NCI-H1048 (cell line): ENCODE results near the gene PLCL2.

Experiments
- DNase-seq: peaks from one replicate; lab custom pipeline; 2025; lab: John Stamatoyannopoulos, UW

Gene PLCL2

GRCh38 chr3:16893618-16894200 lies 9.0 kb downstream of the PLCL2 start:
- DNase-seq, result no peak

DNA sequence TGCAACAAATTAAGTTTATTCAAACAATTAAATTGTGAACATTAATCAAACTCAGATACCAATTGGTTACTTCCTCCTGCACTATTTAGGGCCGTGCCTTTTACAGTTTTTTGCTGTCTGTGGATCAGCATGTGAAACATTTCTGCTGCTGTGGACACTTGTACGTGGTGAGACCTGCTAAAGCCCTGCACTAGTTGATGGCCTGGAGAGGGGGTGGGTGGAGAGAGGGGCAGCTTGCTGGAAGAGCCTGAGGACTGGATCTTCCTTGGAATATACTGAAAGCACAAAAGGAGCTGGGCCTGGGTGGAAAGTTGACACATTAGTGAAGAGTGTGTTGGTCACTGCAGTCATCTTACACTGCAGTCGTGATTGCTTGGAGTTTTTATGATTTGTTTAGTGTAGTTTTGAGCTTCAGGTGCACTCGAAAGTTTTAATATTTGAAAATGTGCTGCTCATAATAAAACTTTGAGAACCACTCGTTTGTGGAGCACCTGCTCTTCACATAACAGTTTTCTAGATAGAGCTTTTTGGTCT lies 11.4 kb downstream of the PLCL2 start:
- no peak for DNase-seq

- DNase-seq, result no peak
These were observed 12.1 kb downstream of the PLCL2 start for GRCh38 chr3:16896820-16897219.

DNA sequence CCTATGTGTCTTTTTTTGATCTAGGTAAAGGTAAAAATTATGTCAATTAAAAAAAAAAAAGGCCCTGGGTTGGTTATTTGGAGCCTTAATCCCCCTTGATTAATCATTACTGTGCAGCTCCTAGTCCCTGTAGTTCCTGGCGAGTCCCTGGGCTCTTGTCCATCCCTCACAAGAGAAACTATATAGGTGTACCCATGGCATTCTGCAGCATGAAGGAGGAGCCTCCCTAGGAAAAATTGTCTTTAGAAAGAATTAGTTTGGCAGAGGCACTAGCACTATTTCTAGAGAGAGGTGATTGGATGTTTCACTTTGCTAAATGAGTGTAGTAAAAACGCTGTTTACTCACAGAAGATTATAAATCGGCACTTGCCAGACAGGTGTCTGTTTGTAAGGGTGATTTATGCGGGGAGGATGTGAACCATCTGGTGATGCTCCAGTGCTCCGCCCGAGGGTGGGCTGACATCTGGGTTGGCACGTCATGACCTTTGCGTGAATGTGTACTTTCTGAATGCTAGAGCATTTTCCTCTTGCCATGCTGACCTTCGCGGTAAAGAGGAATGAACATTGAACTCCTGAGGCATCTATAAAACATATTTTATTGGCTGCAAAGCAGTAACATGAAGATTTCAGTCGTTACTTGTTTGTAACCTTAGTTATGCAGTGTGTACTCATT lies 12.6 kb downstream of the PLCL2 start:
- no peak for DNase-seq

GRCh38 chr3:16898595-16899395 lies 14.0 kb downstream of the PLCL2 start:
- DNase-seq, result no peak

GRCh38 chr3:16899919-16900318 lies 15.2 kb downstream of the PLCL2 start:
- DNase-seq, result no peak

DNA sequence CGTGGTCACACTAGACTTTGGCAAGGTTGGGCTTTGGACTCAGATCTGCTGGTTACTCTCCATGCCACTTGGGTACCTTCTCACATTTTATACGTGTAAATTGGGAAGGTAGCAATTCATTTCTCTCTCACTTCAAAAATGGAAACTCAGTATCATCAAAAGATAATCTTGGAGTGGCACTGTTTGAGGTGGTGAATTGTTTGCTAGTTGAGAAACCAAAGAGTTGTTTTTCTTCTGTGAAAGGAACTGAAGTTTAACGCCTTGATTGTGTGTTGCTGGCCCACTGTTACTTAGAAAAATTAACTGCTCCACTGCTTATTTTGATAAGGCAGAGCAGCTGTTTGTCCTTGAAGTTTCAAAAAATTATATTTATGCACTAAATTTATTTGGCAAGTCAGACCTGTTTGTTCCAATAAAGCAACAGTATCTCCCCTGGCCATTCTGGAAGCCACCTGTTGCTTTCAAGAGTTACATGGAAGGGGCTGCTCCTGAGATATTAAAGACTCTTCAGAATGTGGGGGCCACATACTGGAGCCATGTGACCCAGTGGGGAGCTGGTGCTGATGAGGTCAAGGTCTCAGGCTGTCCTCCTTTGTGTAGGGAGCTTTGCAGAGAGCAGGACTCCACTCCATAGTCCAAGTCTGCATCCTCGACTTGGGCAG lies 16.2 kb downstream of the PLCL2 start:
- DNase-seq, result no peak

DNA sequence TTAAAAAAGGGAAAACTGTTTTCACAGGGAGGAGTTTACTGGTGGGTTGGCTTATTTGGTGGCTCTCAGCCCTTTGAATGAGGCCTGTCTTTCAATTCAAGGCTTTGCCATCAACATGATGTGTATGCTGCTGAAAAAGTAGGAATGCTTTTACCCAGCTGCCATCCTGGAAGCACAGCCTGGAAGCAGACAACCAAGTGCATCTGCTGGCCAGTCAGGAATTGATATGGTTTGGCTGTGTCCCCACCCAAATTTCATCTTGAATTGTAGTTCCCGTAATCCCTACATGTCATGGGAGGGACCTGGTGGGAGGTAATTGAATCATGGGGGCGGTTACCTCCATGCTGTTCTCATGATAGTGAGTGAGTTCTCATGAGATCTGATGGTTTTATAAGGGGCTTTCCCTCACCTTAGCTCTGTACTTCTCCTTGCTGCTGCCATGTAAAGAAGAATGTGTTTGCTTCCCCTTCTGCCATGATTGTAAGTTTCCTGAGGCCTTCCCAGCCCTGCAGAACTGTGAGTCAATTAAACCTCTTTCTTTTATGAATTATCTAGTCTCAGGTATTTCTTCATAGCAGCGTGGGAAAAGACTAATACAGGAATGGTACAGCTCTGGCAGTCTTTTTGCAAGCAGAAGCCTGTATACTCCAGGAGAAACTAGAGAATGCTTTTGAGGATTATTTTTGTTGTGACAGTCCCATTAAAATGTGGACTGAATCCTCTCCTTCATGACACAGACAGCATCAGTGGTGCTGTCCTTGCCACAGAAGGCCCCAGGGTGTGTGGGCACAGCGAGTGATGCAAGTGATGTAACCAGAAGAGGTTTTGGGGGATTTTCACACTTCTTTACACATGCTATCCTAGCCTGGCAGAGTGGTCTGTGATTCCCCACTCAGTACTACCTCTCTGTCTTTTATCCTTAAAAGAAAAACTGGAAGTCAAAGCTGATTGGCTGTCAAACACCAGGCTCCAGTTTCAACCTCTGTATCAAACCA lies 20.0 kb downstream of the PLCL2 start:
- no peak for DNase-seq

DNA sequence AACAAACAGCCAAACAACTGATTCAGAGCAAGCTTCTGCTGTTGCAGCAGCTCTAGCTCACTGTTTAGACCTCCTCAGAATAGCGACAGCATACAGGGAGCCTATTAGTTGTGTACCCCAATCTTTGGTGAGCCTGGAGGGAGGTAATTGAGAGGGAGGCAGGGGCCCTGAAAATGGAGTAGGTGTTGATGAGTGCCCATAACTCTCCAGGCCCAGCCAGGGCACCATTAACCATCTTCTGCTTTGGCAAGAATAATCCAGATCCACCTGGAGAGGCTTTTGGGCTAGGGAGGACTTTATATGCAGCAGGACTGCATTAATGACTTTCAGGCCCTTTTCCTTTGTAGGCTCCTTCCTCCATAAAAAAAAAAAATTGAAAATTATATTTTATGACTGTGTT lies 20.9 kb downstream of the PLCL2 start:
- no peak for DNase-seq

DNA sequence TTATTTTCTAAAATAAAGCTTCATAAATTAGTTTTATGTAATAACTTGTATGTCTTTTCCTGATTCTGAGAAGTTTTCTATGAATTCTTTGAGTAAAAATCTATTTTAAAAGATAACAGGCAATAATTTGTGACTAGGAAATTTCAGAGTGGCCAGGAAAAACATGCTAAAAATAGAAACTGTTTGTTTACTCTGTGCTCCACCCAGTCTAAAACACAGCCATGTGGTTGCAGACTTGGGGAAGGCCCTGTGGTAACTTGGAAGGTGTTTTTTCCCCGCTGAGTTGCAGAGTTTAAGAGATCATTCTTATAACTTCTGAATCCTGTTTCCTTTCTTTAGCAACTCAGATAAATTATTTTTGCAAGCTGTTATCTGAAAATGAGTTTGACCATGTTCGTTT lies 21.9 kb downstream of the PLCL2 start:
- no peak for DNase-seq

DNA sequence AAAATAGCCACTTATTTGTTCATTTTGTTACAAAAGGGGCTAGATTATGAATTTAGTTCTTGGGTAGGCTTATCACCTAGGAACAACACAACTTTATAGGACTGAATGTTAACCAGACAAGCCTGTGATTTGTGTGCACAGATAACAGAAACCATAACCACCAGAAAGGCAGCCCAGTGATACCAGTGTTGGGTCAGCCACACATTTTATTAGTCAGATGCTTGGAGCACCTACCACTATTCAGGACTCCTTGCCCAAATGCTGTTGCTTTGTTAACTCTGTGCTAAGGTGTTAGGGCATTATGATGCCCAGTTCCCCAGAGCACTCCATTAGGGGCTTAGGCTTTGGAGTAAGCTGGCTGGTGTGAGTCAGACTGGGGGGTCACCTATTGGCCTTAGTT lies 22.5 kb downstream of the PLCL2 start:
- DNase-seq, result no peak

GRCh38 chr3:16908016-16908807 lies 23.5 kb downstream of the PLCL2 start:
- no peak for DNase-seq

GRCh38 chr3:16908896-16909295 lies 24.1 kb downstream of the PLCL2 start:
- no peak for DNase-seq

GRCh38 chr3:16909802-16910201 lies 25.0 kb downstream of the PLCL2 start:
- no peak for DNase-seq

GRCh38 chr3:16910207-16910606 lies 25.5 kb downstream of the PLCL2 start:
- DNase-seq, result no peak

- no peak for DNase-seq
These were observed 27.2 kb downstream of the PLCL2 start for GRCh38 chr3:16911916-16912315.

- DNase-seq, result no peak
These were observed 27.9 kb downstream of the PLCL2 start for GRCh38 chr3:16912400-16913263.

GRCh38 chr3:16913264-16913580 lies 28.5 kb downstream of the PLCL2 start:
- no peak for DNase-seq

- DNase-seq, result no peak
These were observed 32.1 kb downstream of the PLCL2 start for GRCh38 chr3:16916840-16917239.
